Keratinocyte (primary cell): ENCODE data around the gene CSNK2A2.

Experiments used
- EZH2 ChIP-seq: IDR thresholded peaks from one replicate; pipeline ENCODE4 v1.6.1; 2012; ENCODE audit warnings: inconsistent platforms, mild to moderate bottlenecking, low read length, moderate library complexity
- TF ChIP-seq, protein P1 (sequence below), 3 experiments: IDR thresholded peaks in 1 of 3; conservative IDR thresholded peaks in 1 of 3; optimal IDR thresholded peaks in 1 of 3; 2 replicates in 2 of 3; 3 replicates in 1 of 3; pipeline versions ENCODE3 to v1.5.1; 2011; ENCODE audit warnings: low read length in 3 of 3, mild to moderate bottlenecking in 3 of 3, moderate library complexity in 2 of 3, control low read depth in 1 of 3, inconsistent platforms in 1 of 3; ENCODE audit not compliant: insufficient read depth in 2 of 3; ENCODE audit errors: extremely low read depth in 1 of 3

GRCh38 chr16:58200004-58200797 is 2.3 kb upstream of the CSNK2A2 start:
- TF ChIP-seq, protein P1, sequence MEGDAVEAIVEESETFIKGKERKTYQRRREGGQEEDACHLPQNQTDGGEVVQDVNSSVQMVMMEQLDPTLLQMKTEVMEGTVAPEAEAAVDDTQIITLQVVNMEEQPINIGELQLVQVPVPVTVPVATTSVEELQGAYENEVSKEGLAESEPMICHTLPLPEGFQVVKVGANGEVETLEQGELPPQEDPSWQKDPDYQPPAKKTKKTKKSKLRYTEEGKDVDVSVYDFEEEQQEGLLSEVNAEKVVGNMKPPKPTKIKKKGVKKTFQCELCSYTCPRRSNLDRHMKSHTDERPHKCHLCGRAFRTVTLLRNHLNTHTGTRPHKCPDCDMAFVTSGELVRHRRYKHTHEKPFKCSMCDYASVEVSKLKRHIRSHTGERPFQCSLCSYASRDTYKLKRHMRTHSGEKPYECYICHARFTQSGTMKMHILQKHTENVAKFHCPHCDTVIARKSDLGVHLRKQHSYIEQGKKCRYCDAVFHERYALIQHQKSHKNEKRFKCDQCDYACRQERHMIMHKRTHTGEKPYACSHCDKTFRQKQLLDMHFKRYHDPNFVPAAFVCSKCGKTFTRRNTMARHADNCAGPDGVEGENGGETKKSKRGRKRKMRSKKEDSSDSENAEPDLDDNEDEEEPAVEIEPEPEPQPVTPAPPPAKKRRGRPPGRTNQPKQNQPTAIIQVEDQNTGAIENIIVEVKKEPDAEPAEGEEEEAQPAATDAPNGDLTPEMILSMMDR (optimal IDR thresholded peaks at IDR 0.05 in 1 of 3, IDR thresholded peaks at IDR 0.05 in 1 of 3, conservative IDR thresholded peaks at IDR 0.05 in 1 of 3; ENCODE audit: extremely low read depth in 1 of 3, insufficient read depth in 2 of 3, low read length in 3 of 3) = no peak
- TF ChIP-seq EZH2 = no peak
